ENCODE measurements around the gene ENTPD8.
"Not testable (repeated sequence)": the region's sequence is repeated elsewhere in the genome, so short reads cannot be mapped to it uniquely, and the experiment has no call there.

Gene ENTPD8

DNA sequence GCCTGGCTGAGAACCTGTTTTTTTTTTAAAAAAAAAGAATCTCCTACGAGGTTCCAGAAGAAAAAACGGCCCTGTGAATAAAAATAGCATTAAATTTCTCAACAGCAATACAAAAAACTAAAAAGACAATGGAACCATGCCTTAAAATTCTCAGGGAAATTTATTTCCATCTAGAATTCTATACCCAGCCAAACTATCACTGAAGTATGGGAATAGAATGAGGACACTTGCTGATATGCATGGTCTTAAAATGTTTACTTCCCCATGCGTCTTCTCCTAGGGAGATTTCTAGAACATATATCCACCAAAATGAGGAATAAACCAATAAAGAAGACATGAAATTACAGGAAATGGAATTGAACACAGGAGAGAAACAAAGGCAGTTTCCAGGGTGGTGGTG, 34.5 kb upstream of the ENTPD8 start:
- no peak for DNase-seq

DNA sequence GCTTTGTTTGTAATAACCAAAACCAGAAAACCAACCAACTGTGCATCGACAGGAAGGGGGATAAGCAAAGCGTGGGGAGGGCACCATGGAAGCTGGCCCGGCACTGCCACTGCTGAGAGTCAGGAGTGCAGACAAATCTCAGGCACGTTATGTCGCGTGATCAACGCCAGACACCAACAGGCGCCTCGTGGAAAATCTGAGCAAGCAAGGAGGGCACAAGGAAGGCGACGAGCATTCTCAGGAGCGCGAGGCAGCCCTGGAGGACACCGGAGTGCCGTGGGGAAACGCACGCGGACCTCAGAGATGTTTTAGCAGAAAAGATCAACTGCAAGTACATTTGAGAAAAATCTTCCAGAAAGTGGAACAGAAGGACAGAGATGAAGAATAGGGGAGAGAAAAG, 33.1 kb upstream of the ENTPD8 start:
- no peak for DNase-seq

- DNase-seq = no peak
Measured at GRCh38 chr9:137470785-137471184, 29.6 kb upstream of the ENTPD8 start.

DNA sequence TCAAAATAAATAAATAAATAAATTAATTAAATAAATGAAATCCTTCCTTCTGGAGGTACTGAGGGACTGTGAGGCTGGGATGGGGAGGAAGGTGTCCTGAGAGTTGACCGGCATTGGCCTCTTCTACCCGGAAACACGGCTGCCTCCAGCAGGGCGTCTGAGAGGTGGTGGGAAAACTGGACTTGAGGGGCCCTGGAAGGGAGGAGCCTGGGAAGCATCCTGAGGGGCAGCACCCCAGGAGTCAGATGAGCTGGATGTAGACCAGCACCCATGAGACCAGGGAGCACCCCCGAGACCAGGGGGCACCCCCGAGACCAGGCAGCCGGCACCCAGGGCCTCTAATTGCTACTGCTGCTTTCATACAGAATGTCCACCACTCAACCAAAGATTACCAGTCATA, 26.7 kb upstream of the ENTPD8 start:
- DNase-seq = no peak

DNA sequence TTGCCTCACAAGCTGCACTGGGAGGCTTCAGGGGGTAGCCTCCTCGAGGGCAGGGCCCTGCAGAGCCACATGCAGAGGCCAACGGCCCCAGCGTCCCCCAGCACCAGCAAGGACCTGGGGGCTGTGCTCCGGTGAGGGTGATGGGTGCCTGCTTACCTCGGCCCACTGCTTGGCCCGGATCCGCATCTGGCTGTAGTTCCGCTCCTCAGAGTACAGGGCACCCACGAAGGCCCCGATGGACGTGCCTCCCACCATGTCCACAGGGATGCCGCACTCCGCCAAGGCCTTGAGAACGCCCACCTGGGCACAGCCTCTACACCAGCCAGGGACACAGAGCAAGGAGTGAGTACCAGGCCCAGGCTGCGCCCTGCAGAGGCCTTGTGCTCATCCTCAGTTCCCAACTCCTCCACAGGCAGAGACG, 26.0 kb upstream of the ENTPD8 start:
- DNase-seq = no peak

- not testable (repeated sequence) for DNase-seq
Measured at GRCh38 chr9:137466389-137467085, 25.4 kb upstream of the ENTPD8 start.

DNA sequence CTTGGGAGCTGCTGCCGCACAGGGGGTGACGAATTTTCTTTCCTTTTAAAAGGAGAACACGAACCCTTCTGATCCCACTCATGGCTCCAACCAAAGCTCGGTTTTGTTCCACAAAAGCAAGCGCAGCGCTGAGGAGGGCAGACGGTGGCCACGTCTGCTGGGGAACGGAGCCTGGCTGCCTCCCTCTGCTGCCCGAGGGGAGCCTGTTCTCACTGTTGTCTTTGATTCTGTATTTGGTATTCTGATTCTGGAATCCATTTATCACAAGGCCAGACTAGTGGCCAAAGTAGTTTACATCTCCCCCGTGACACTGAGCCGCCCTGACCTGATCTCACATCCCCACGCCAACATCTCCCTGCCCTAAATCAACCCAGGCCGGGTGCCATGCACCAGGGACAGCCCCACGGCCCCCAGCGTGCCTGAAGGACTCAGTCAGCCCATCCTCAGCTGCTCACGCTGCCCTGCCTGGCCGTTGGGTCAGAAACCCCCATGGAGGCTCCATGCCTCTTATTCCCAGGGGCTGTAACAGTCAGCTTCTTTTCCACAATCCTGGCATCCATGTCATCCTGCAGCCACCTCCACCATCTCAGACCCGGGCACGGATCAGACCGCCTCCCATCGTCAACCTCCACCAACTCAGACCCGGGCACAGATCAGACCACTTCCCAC, 24.7 kb upstream of the ENTPD8 start:
- no peak for DNase-seq

DNA sequence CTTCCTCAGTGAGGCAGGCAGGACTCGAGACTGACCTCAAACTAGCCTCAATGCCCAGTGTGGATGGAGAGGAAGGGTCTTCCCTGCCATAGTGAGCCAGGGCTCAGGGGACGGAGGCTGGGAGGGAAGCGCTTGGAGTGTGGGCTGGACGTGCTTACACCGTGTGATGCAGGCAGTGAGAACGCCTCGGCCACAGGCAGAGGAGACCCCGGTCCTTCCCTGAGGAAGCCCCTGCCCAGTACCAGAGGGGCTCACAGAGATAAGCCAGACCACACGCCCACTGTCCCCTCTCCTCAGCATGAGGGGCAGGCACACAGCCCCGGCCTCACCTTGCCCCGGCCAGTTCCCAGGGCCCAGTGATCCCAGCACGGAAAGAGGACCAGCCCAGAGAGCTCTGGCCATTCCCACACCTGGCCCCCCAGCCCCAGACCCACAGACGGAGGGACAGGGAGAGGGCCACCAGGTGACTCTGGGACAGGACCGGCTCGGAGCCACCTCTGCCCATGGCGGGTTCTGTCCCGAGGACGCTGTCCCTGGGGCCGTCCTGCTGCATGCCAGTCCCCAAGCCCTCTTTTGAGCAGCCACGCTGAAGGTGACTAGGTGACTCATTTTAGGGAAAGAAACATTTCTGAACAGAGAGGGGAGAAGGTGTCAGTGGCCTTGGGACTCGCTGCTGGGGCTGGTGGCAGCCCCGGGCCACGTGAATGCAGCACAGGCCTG, 24.0 kb upstream of the ENTPD8 start:
- DNase-seq = no peak

DNA sequence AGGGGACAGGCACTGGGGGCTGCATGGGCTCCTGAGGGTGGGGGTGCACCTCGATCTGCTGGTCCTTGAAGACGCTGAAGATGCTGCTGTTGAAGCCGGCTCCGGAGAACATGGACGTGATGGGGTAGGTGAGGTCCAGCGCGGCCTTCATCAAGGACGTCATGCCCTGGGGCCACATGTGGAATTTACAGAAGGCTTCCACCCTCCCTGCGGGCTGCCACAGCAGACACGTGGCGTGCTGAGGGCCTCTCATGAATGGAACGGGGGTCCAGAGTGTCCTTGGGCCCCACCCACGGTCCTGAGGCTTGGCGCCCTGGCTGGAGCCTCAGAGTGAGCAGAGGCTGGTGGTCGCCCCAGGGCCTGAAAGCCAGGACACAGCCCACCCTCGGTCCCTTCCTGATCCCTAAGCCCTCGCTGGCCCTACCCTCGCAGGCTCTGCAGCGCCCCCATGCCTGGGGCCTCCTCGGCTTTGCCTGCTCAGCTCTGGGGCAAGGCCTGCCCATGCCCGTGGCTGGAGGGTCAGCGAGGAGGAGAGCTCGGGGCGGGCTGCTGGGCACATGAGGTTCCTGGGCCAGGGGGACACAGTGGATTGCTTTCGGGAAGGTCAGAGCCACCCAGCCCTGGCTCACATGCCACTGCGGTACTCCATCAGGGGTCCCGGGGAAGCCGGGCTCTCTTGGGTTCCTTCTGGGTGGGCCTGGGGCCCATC, 23.3 kb upstream of the ENTPD8 start:
- DNase-seq = no peak

DNA sequence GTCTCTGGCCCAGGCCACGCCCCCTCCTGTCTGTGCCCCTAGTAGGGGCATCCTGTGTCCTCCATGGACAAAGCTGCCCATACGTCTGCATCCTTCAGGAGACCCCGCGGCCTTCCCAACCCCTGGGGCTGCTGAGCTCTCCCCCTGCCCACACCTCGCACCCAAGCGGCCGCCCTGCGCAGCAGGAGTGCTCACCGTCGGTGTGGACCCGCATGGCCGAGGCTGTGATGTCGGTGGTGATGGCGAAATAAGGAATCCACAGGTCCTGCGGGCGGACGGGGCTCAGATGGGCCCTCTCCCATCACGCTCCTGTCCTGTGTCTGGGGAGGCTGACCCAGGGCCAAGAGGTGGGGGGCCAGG, 22.8 kb upstream of the ENTPD8 start:
- no peak for DNase-seq

GRCh38 chr9:137462986-137463930, 22.1 kb upstream of the ENTPD8 start:
- DNase-seq = no peak

GRCh38 chr9:137462396-137462985, 21.3 kb upstream of the ENTPD8 start:
- DNase-seq = no peak

- DNase-seq = no peak
Measured at GRCh38 chr9:137461663-137462395, 20.7 kb upstream of the ENTPD8 start.

GRCh38 chr9:137461316-137461662, 20.1 kb upstream of the ENTPD8 start:
- no peak for DNase-seq

GRCh38 chr9:137460363-137461315, 19.5 kb upstream of the ENTPD8 start:
- no peak for DNase-seq

- no peak for DNase-seq
Measured at GRCh38 chr9:137459601-137460362, 18.6 kb upstream of the ENTPD8 start.

DNA sequence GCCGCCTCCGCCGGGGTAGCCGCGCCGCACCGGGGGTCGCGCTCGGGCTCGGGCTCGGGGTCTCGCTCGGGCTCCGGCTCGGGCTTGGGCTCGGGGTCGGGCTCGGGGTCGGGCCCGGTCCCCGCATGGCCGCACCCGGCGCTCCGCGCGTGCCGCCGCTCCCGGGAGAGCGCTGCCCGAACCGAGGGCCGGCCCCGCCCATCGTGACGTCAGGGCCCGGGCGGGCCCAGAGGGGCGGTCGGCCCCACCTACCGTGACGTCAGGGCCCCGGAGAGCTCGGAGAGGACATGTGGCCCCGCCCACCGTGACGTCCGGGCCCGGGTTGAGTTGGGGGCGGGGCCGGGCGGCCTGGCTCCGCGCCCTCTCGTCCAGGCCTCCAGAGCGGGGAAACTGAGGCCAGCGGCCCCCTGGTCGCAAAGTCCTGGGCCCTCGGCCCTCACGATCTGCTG, 18.0 kb upstream of the ENTPD8 start, which contains the start of gene NSMF:
Gene NSMF (minus strand): TSS at position 183 of the 449 bp plus-strand sequence. CDS start 232 bp downstream, outside the sequence.
- peak; percentile 68 for DNase-seq

DNA sequence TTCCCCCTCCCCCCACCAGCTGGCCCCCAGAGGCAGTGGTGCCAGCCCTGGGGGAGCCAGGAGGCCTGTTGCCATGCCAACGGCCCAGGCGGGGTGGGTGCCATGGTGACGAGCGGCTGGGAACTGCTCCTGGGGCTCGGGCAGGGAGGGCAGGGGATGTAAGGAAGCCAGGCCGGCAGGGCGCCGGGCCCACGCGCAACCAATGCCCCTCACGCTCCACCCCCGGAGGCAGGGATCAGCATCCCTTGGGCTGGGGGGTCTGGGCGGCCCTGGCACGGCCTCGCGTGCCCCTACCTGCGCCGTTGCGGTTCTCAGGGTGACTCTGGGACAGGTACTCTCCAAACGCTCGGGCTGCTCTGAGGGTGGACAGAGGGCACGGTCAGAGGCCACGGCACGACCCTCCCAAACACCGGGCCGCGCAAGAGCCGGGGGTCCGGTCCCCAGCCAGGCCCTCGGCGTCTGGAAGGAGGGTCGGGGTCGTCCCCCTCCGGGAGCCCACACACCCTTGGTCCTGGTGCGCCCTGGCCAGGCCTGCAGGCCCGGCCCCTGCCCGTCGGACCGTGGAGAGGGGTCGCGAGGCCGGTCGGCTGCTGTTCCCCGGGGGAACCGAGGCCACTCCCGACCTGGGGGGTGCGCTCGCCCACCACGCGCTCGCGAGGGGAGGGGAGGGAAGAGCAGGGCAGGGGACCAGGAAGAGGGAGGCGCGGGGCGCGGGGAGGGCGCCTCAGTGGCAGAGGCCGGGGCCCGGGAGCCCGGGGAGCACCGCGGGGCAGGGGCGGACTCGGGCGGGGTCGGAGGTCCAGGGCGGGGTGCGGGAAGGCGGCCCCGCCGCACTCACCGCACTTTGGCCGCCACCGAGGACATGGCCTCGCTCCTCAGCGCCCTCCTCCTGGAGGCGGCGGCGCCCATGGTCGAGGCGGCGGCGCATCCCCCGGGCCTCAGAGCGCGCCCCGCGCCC, 17.3 kb upstream of the ENTPD8 start:
- DNase-seq = no peak
